MM.1S (cell line): Measurements from ENCODE around the gene DLGAP1.

Experiments
- CTCF ChIP-seq: fragments of 300-600 bp; sonication (generic); IDR thresholded peaks from 2 replicates; pipeline ENCODE4 v1.5.1; 2016; ENCODE audit warnings: antibody characterized with exemption, low read length, mixed read lengths
- EZH2 ChIP-seq: fragments of 300-600 bp; sonication (generic); optimal IDR thresholded peaks from 2 replicates; pipeline ENCODE3; 2017; ENCODE audit warnings: low read depth, mild to moderate bottlenecking, antibody characterized with exemption, low read length, mixed read lengths
- EZH2phosphoT487 ChIP-seq: fragments of 300-600 bp; sonication (generic); IDR thresholded peaks from 2 replicates; pipeline ENCODE4 v1.6.1; 2018; ENCODE audit warnings: antibody characterized with exemption, low read length

- TF ChIP-seq CTCF (no peak), EZH2phosphoT487 (no peak), EZH2 (no peak)
Observed at GRCh38 chr18:3605486-3605952, 849.6 kb downstream of the DLGAP1 start.
